ENCODE measurements around the gene TPM2. TPM values are rescaled to one million over a fixed set of nuclear protein-coding genes. Genes with fewer than 3 reads are reported as not detected.

TPM2 gene
- total RNA-seq, 2 donors from 2014 or later = 1.4 to 5.9 TPM

- no peak for DNase-seq (ENCODE audit: low spot score)
- H3K27me3 Mint-ChIP-seq = peaks cover 6% of the 10 kb centered on the region in 2 donors
- peaks cover 16 to 17% of the 10 kb centered on the region in 2 donors for H3K4me1 Mint-ChIP-seq (ENCODE audit: low read depth in 2 of 2)
- H3K4me3 Mint-ChIP-seq = no peak overlapping the region
- no peak overlapping the region for H3K27ac Mint-ChIP-seq
- ATAC-seq = no peak
- H3K36me3 Mint-ChIP-seq = no peaks in the 10 kb centered on the region
- H3K9me3 Mint-ChIP-seq = no peaks in the 10 kb centered on the region
Measured at GRCh38 chr9:35669331-35670145, 20.2 kb downstream of the TPM2 start.

GRCh38 chr9:35667939-35668338 is 21.8 kb downstream of the TPM2 start:
- H3K27ac Mint-ChIP-seq = no peak overlapping the region

GRCh38 chr9:35666549-35666948 is 23.2 kb downstream of the TPM2 start:
- DNase-seq (ENCODE audit: low spot score) (no peak), ATAC-seq (no peak)
- H3K4me1 Mint-ChIP-seq (ENCODE audit: low read depth in 2 of 2) = peaks cover 32 to 37% of the 10 kb centered on the region in 2 donors
- no peaks in the 10 kb centered on the region for H3K27me3 Mint-ChIP-seq
- no peaks in the 10 kb centered on the region for H3K36me3 Mint-ChIP-seq
- H3K27ac Mint-ChIP-seq = no peak overlapping the region
- no peaks in the 10 kb centered on the region for H3K9me3 Mint-ChIP-seq
- H3K4me3 Mint-ChIP-seq = no peak overlapping the region

More at GRCh38 chr9:35667939-35668338, 21.8 kb downstream of the TPM2 start:
- Mint-ChIP-seq H3K9me3 (no peaks in the 10 kb centered on the region), H3K27me3 (no peaks in the 10 kb centered on the region), H3K4me3 (no peak overlapping the region), H3K36me3 (no peaks in the 10 kb centered on the region), H3K4me1 (ENCODE audit: low read depth in 2 of 2) (peaks cover 18 to 23% of the 10 kb centered on the region in 2 donors)
- ATAC-seq (no peak), DNase-seq (ENCODE audit: low spot score) (no peak)

- Mint-ChIP-seq H3K4me3 (peak overlapping the region; percentile 88), H3K4me1 (ENCODE audit: low read depth in 2 of 2) (peaks cover 33 to 37% of the 10 kb centered on the region in 2 donors)
Measured at GRCh38 chr9:35666045-35666444, 23.7 kb downstream of the TPM2 start.

GRCh38 chr9:35665471-35665818 is 24.3 kb downstream of the TPM2 start:
- no peaks in the 10 kb centered on the region for H3K27me3 Mint-ChIP-seq
- peaks cover 39 to 43% of the 10 kb centered on the region in 2 donors for H3K4me1 Mint-ChIP-seq (ENCODE audit: low read depth in 2 of 2)
- no peak for DNase-seq (ENCODE audit: low spot score)
- no peaks in the 10 kb centered on the region for H3K9me3 Mint-ChIP-seq
- H3K36me3 Mint-ChIP-seq = no peaks in the 10 kb centered on the region
- H3K27ac Mint-ChIP-seq = peak overlapping the region; percentile 33 to 80
- H3K4me3 Mint-ChIP-seq = peak overlapping the region; percentile 88
- no peak for ATAC-seq

More at GRCh38 chr9:35666045-35666444, 23.7 kb downstream of the TPM2 start:
- Mint-ChIP-seq H3K27ac (no peak overlapping the region), H3K27me3 (no peaks in the 10 kb centered on the region), H3K9me3 (no peaks in the 10 kb centered on the region), H3K36me3 (no peaks in the 10 kb centered on the region)
- DNase-seq (ENCODE audit: low spot score) = no peak
- no peak for ATAC-seq

GRCh38 chr9:35664531-35665470 is 24.9 kb downstream of the TPM2 start, which contains the start of gene ARHGEF39:
TSS of gene ARHGEF39 (minus strand) at chr9:35665195. CDS start at chr9:35665169, 26 bp downstream.
- peaks cover 43 to 50% of the 10 kb centered on the region in 2 donors for H3K4me1 Mint-ChIP-seq (ENCODE audit: low read depth in 2 of 2)
- no peaks in the 10 kb centered on the region for H3K36me3 Mint-ChIP-seq
- ATAC-seq = peak; percentile 93 to 95
- peak within 1 kb of the TSS; percentile 88 for H3K4me3 Mint-ChIP-seq
- no peaks in the 10 kb centered on the region for H3K27me3 Mint-ChIP-seq
- H3K27ac Mint-ChIP-seq = peak within 1 kb of the TSS; percentile 33 to 80
- DNase-seq (ENCODE audit: low spot score) = peak; percentile 90
- no peaks in the 10 kb centered on the region for H3K9me3 Mint-ChIP-seq

- no peaks in the 10 kb centered on the region for H3K27me3 Mint-ChIP-seq
- H3K27ac Mint-ChIP-seq = peak overlapping the region; percentile 34 to 68
- no peak for ATAC-seq
- H3K36me3 Mint-ChIP-seq = peaks cover 6% of the 10 kb centered on the region
- H3K9me3 Mint-ChIP-seq = no peaks in the 10 kb centered on the region
- DNase-seq (ENCODE audit: low spot score) = no peak
- H3K4me1 Mint-ChIP-seq (ENCODE audit: low read depth in 2 of 2) = peaks cover 61 to 65% of the 10 kb centered on the region in 2 donors
- peak overlapping the region; percentile 88 for H3K4me3 Mint-ChIP-seq
Measured at GRCh38 chr9:35662437-35662836, 27.3 kb downstream of the TPM2 start.

GRCh38 chr9:35661756-35662350 is 27.9 kb downstream of the TPM2 start:
- peak overlapping the region; percentile 88 for H3K4me3 Mint-ChIP-seq
- no peaks in the 10 kb centered on the region for H3K9me3 Mint-ChIP-seq
- H3K4me1 Mint-ChIP-seq (ENCODE audit: low read depth in 2 of 2) = peaks cover 67 to 71% of the 10 kb centered on the region in 2 donors
- peak overlapping the region; percentile 34 to 68 for H3K27ac Mint-ChIP-seq
- ATAC-seq = no peak
- DNase-seq (ENCODE audit: low spot score) = no peak
- peaks cover 6% of the 10 kb centered on the region for H3K36me3 Mint-ChIP-seq
- no peaks in the 10 kb centered on the region for H3K27me3 Mint-ChIP-seq

- Mint-ChIP-seq H3K4me3 (peak overlapping the region; percentile 58), H3K4me1 (ENCODE audit: low read depth in 2 of 2) (peaks cover 72 to 73% of the 10 kb centered on the region in 2 donors), H3K36me3 (peaks cover 6% of the 10 kb centered on the region), H3K9me3 (no peaks in the 10 kb centered on the region), H3K27me3 (no peaks in the 10 kb centered on the region), H3K27ac (peak overlapping the region; percentile 35 to 99)
- DNase-seq (ENCODE audit: low spot score) (no peak), ATAC-seq (no peak)
Measured at GRCh38 chr9:35660966-35661415, 28.7 kb downstream of the TPM2 start.

- H3K27ac Mint-ChIP-seq = peak overlapping the region; percentile 99
- peaks cover 6% of the 10 kb centered on the region for H3K36me3 Mint-ChIP-seq
Measured at GRCh38 chr9:35659340-35659739, 30.4 kb downstream of the TPM2 start.

GRCh38 chr9:35658968-35659220 is 30.8 kb downstream of the TPM2 start:
- H3K9me3 Mint-ChIP-seq = no peaks in the 10 kb centered on the region
- DNase-seq (ENCODE audit: low spot score) (no peak), ATAC-seq (no peak)
- peaks cover 63 to 64% of the 10 kb centered on the region in 2 donors for H3K4me1 Mint-ChIP-seq (ENCODE audit: low read depth in 2 of 2)
- peaks cover 6% of the 10 kb centered on the region for H3K36me3 Mint-ChIP-seq
- H3K27me3 Mint-ChIP-seq = no peaks in the 10 kb centered on the region
- H3K4me3 Mint-ChIP-seq = peak overlapping the region; percentile 88
- H3K27ac Mint-ChIP-seq = peak overlapping the region; percentile 99

More at GRCh38 chr9:35659340-35659739, 30.4 kb downstream of the TPM2 start:
- Mint-ChIP-seq H3K4me1 (ENCODE audit: low read depth in 2 of 2) (peaks cover 67 to 68% of the 10 kb centered on the region in 2 donors), H3K9me3 (no peaks in the 10 kb centered on the region), H3K27me3 (no peaks in the 10 kb centered on the region), H3K4me3 (peak overlapping the region; percentile 88)
- ATAC-seq (no peak), DNase-seq (ENCODE audit: low spot score) (no peak)

- ATAC-seq = peak; percentile 84 to 89
- Mint-ChIP-seq H3K4me3 (peak within 1 kb of the TSS; percentile 88), H3K36me3 (peaks cover 6% of the 10 kb centered on the region), H3K27ac (peak within 1 kb of the TSS; percentile 99), H3K27me3 (no peaks in the 10 kb centered on the region), H3K9me3 (no peaks in the 10 kb centered on the region), H3K4me1 (ENCODE audit: low read depth in 2 of 2) (peaks cover 62 to 63% of the 10 kb centered on the region in 2 donors)
- peak; percentile 91 for DNase-seq (ENCODE audit: low spot score)
Measured at GRCh38 chr9:35658137-35658967, 31.4 kb downstream of the TPM2 start, which contains the start of gene CCDC107. TSS of gene CCDC107 (plus strand) at chr9:35658292. CDS start at chr9:35658380, 88 bp downstream.
